ENCODE results near the gene SFSWAP. TPM values are rescaled to one million over a fixed set of nuclear protein-coding genes. Genes with fewer than 3 reads are reported as not detected.
"Not testable (repeated sequence)": the region's sequence is repeated elsewhere in the genome, so short reads cannot be mapped to it uniquely, and the experiment has no call there.

SFSWAP gene
- polyA plus RNA-seq, 1 donor, result 35.6 TPM

GRCh38 chr12:131793243-131794022 lies 82.5 kb downstream of the SFSWAP start:
- DNase-seq, result no peak

- no peak for DNase-seq
Measured at GRCh38 chr12:131794061-131794460, 83.2 kb downstream of the SFSWAP start.

GRCh38 chr12:131794573-131794972 lies 83.7 kb downstream of the SFSWAP start:
- DNase-seq, result no peak

GRCh38 chr12:131795064-131795463 lies 84.2 kb downstream of the SFSWAP start:
- no peak for DNase-seq

GRCh38 chr12:131795690-131796410 lies 85.0 kb downstream of the SFSWAP start:
- no peak for DNase-seq

- DNase-seq, result no peak
Measured at GRCh38 chr12:131796411-131796736, 85.5 kb downstream of the SFSWAP start.

GRCh38 chr12:131796754-131797587 lies 86.1 kb downstream of the SFSWAP start:
- DNase-seq, result no peak

- no peak for DNase-seq
Measured at GRCh38 chr12:131797588-131797934, 86.7 kb downstream of the SFSWAP start.

- DNase-seq, result no peak
Measured at GRCh38 chr12:131799195-131799594, 88.3 kb downstream of the SFSWAP start.

- no peak for DNase-seq
Measured at GRCh38 chr12:131799828-131800593, 89.1 kb downstream of the SFSWAP start.

GRCh38 chr12:131800594-131801135 lies 89.8 kb downstream of the SFSWAP start:
- DNase-seq, result no peak

GRCh38 chr12:131801254-131801866 lies 90.5 kb downstream of the SFSWAP start:
- no peak for DNase-seq

- no peak for DNase-seq
Measured at GRCh38 chr12:131803961-131804521, 93.2 kb downstream of the SFSWAP start.

GRCh38 chr12:131805421-131805820 lies 94.5 kb downstream of the SFSWAP start:
- no peak for DNase-seq

GRCh38 chr12:131806674-131807073 lies 95.8 kb downstream of the SFSWAP start:
- no peak for DNase-seq

- no peak for DNase-seq
Measured at GRCh38 chr12:131808744-131809371, 98.0 kb downstream of the SFSWAP start.

GRCh38 chr12:131809476-131810254 lies 98.8 kb downstream of the SFSWAP start:
- DNase-seq, result not testable (repeated sequence)

- no peak for DNase-seq
Measured at GRCh38 chr12:131810726-131811125, 99.8 kb downstream of the SFSWAP start.

GRCh38 chr12:131815131-131815530 lies 104.2 kb downstream of the SFSWAP start:
- no peak for DNase-seq

GRCh38 chr12:131816495-131816894 lies 105.6 kb downstream of the SFSWAP start:
- no peak for DNase-seq
